ENCODE results near the gene CKAP4. TPM values are rescaled to one million over a fixed set of nuclear protein-coding genes. Genes with fewer than 3 reads are reported as not detected.

The CKAP4 gene
- total RNA-seq, 1 donor from 2014 or later = 180 TPM

DNA sequence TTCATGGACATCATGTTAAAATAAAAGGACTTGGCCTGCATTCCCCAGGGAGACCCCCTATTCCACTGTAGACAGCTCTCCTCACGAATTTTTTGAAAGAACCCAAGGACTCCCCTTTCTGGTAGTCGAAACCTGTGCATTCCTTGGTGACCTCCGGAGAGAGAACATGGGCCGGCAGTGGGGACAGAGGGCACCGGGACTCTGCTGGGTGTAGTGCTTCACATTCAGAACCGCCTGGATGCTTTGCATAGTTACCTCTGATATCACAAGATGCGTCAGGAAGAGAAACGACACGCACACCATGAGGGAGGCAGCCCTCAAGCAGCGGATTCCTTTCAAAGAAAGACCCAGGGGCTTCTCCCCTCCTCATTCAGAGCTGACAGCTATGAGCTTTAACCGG, 9.7 kb downstream of the CKAP4 start:
- Mint-ChIP-seq H3K4me3 (no peak overlapping the region), H3K36me3 (peaks cover 40% of the 10 kb centered on the region), H3K27ac (peak overlapping the region; percentile 94), H3K9me3 (no peaks in the 10 kb centered on the region), H3K27me3 (ENCODE audit: low read depth) (no peaks in the 10 kb centered on the region), H3K4me1 (peaks cover 14% of the 10 kb centered on the region)
- TF ChIP-seq, protein P1, sequence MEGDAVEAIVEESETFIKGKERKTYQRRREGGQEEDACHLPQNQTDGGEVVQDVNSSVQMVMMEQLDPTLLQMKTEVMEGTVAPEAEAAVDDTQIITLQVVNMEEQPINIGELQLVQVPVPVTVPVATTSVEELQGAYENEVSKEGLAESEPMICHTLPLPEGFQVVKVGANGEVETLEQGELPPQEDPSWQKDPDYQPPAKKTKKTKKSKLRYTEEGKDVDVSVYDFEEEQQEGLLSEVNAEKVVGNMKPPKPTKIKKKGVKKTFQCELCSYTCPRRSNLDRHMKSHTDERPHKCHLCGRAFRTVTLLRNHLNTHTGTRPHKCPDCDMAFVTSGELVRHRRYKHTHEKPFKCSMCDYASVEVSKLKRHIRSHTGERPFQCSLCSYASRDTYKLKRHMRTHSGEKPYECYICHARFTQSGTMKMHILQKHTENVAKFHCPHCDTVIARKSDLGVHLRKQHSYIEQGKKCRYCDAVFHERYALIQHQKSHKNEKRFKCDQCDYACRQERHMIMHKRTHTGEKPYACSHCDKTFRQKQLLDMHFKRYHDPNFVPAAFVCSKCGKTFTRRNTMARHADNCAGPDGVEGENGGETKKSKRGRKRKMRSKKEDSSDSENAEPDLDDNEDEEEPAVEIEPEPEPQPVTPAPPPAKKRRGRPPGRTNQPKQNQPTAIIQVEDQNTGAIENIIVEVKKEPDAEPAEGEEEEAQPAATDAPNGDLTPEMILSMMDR (IDR thresholded peaks at IDR 0.05; ENCODE audit: unreplicated experiment) = no peak
- DNase-seq (ENCODE audit: low spot score in 2 of 2, unreplicated experiment in 2 of 2) = no peak

DNA sequence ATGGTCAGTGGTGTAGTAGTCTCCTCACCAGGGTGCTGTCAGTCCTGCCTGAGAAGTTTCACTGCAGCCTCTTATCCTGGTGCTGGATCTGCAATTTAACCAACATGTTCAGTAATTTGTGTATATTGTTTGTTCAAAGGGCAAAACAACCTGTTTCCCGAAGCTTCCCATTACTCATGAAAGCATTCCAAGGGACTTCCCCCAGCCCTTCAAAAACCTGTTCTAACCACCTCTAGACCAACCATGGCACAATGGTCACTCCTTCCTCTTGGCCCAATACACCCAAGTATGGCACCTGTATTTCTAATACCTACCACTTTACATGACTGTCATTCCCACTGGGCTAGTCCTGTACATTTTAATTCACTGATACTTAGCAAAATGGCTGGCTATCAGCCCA, 12.1 kb downstream of the CKAP4 start:
- Mint-ChIP-seq H3K27ac (no peak overlapping the region), H3K4me1 (peaks cover 12% of the 10 kb centered on the region), H3K36me3 (peaks cover 26% of the 10 kb centered on the region), H3K27me3 (ENCODE audit: low read depth) (no peaks in the 10 kb centered on the region), H3K4me3 (no peak overlapping the region), H3K9me3 (no peaks in the 10 kb centered on the region)
- DNase-seq (ENCODE audit: low spot score in 2 of 2, unreplicated experiment in 2 of 2) = no peak
- TF ChIP-seq, protein P1 (IDR thresholded peaks at IDR 0.05; ENCODE audit: unreplicated experiment) = no peak

DNA sequence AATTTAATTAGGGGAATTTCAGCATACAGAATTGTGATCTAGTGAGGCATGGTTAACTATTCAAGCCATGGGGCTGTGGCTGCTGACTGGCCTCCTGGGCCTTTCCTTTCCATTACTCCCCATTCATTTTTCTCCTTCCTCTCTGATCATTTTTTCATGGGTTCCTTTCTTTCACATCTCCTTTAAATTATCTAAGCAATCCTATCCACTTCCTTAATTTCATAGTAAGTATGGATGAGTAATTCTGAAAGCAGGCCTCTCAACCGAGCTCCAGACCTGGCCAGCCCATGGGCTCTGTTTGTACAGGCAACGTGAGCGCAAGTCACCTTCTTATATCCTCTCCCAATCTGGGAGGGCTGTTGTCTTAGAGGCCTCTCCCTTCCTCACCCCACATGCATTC, 13.4 kb downstream of the CKAP4 start:
- H3K27me3 Mint-ChIP-seq (ENCODE audit: low read depth) = no peaks in the 10 kb centered on the region
- no peak overlapping the region for H3K4me3 Mint-ChIP-seq
- TF ChIP-seq, protein P1 (IDR thresholded peaks at IDR 0.05; ENCODE audit: unreplicated experiment) = no peak
- peaks cover 17% of the 10 kb centered on the region for H3K36me3 Mint-ChIP-seq
- peaks cover 11% of the 10 kb centered on the region for H3K4me1 Mint-ChIP-seq
- H3K27ac Mint-ChIP-seq = no peak overlapping the region
- no peaks in the 10 kb centered on the region for H3K9me3 Mint-ChIP-seq
- DNase-seq (ENCODE audit: low spot score in 2 of 2, unreplicated experiment in 2 of 2) = no peak

DNA sequence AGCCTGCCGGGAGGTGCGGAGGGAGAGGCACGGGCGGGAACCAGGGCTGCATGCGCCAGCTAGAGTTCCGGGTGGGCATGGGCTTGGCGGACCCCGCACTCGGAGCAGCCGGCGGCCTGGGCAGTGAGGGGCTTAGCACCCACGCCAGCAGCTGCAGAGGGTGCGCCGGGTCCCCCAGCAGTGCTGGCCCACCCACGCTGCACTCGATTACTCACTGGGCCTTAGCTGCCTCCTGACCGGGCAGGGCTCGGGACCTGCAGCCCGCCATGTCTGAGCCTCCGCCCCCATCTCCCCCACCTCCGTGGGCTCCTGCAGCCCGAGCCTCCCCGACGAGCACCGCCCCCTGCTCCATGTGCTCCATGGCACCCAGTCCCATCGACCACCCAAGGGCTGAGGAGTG, 14.8 kb downstream of the CKAP4 start:
- Mint-ChIP-seq H3K27ac (no peak overlapping the region), H3K36me3 (peaks cover 9% of the 10 kb centered on the region), H3K9me3 (no peaks in the 10 kb centered on the region), H3K4me3 (no peak overlapping the region), H3K4me1 (peaks cover 1% of the 10 kb centered on the region), H3K27me3 (ENCODE audit: low read depth) (no peaks in the 10 kb centered on the region)
- DNase-seq (ENCODE audit: low spot score in 2 of 2, unreplicated experiment in 2 of 2) = no peak
- TF ChIP-seq, protein P1 (IDR thresholded peaks at IDR 0.05; ENCODE audit: unreplicated experiment) = no peak

DNA sequence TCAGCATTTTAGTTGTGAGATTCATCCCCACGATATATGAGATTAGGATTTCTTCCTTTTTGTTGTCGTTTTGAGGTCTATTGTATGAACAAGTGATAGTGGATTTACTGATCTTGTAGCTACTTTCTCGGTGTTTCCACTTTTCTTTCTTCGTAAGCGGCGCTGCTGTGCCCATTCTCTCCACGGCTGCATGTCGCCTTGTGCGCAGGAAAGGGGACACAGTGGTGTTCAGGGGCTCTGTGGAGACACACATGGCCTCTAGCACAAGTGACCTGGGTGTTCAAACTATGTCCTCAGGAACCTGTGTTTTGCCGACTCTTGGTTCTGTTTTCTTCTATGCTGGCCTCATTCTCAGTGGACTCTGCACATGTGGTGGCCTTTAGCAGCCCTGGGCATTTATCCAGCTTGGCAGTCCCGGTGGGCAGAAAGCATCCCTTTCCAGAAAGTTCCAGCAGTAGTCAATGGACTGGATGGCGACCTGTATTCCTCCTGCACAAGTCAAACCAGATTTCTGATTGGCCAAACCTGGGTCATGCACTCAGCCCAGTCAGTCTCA, 18.7 kb downstream of the CKAP4 start:
- H3K27ac Mint-ChIP-seq = no peak overlapping the region
- H3K4me3 Mint-ChIP-seq = no peak overlapping the region
- peaks cover 6% of the 10 kb centered on the region for H3K36me3 Mint-ChIP-seq
- peaks cover 14% of the 10 kb centered on the region for H3K4me1 Mint-ChIP-seq
- no peaks in the 10 kb centered on the region for H3K27me3 Mint-ChIP-seq (ENCODE audit: low read depth)
- TF ChIP-seq, protein P1 (IDR thresholded peaks at IDR 0.05; ENCODE audit: unreplicated experiment) = no peak
- no peaks in the 10 kb centered on the region for H3K9me3 Mint-ChIP-seq
- DNase-seq (ENCODE audit: low spot score in 2 of 2, unreplicated experiment in 2 of 2) = no peak

DNA sequence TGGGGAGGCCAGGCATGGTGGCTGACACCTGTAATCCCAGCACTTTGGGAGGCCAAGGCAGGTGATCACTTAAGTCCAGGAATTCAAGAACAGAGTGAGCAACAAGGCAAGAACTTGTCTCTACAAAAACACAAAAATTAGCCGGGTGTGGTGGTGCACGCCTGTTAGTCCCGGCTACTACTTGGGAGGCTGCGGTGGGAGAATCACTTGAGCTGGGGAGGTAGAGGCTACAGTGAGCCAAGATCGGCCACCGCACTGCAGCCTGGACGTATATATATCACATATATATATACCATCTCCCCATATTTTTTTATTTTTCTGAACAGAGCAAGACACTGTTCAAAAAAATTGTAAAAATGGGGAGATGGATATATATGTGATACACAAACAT, 19.5 kb downstream of the CKAP4 start:
- Mint-ChIP-seq H3K4me1 (peaks cover 17% of the 10 kb centered on the region), H3K27me3 (ENCODE audit: low read depth) (no peaks in the 10 kb centered on the region), H3K36me3 (no peaks in the 10 kb centered on the region), H3K9me3 (no peaks in the 10 kb centered on the region), H3K4me3 (no peak overlapping the region), H3K27ac (no peak overlapping the region)
- no peak for DNase-seq (ENCODE audit: low spot score in 2 of 2, unreplicated experiment in 2 of 2)
- TF ChIP-seq, protein P1 (IDR thresholded peaks at IDR 0.05; ENCODE audit: unreplicated experiment) = no peak
